Activated B cell treated with CpG ODN at 0.5 μM for 24 hours (primary cell): Measurements from ENCODE around the gene COBL. TPM values are rescaled to one million over a fixed set of nuclear protein-coding genes. Genes with fewer than 3 reads are reported as not detected.

Experiments
- ATAC-seq: fragments of 200-7000 bp; cut with Tn5 transposase; one replicate; pipeline ENCODE4 v1.10.0; 2021; ENCODE audit warnings: low read depth, mild to moderate bottlenecking, moderate library complexity
- CTCF ChIA-PET: fragments of 350-600 bp; sonication (Branson Sonifier 250); formaldehyde crosslinking; loops from one replicate; lab custom pipeline; 2021; ENCODE audit warnings: antibody characterized with exemption; lab: Charles Lee
- POLR2A ChIA-PET: fragments of 350-600 bp; sonication (Branson Sonifier 250); formaldehyde crosslinking; loops from one replicate; lab custom pipeline; 2021; ENCODE audit warnings: antibody characterized with exemption; lab: Charles Lee
- DNase-seq: peaks from one replicate; pipeline ENCODE4 v3.0.0; 2022
- H3K27ac Mint-ChIP-seq: one replicate; pipeline ENCODE4 v1.8.0; 2020; ENCODE audit warnings: mixed read lengths
- H3K27me3 Mint-ChIP-seq: one replicate; pipeline ENCODE4 v1.8.0; 2021; ENCODE audit warnings: mixed read lengths
- H3K36me3 Mint-ChIP-seq: one replicate; pipeline ENCODE4 v1.8.0; 2021; ENCODE audit warnings: low read depth, mixed read lengths
- H3K4me1 Mint-ChIP-seq: one replicate; pipeline ENCODE4 v1.8.0; 2021; ENCODE audit warnings: mixed read lengths
- H3K4me3 Mint-ChIP-seq: one replicate; pipeline ENCODE4 v1.8.0; 2020; ENCODE audit warnings: mild to moderate bottlenecking, mixed read lengths
- H3K9me3 Mint-ChIP-seq: one replicate; pipeline ENCODE4 v1.8.0; 2020; ENCODE audit warnings: mixed read lengths
- intact Hi-C: fragments of 100-400 bp; cut with micrococcal nuclease; formaldehyde crosslinking; loops from one replicate; pipeline ENCODE4 v1.15.1; 2024
- total RNA-seq: library from RNA; stranded (reverse); gene quantifications from 2 replicates; pipeline ENCODE4 v1.2.3, GENCODE V29; 2022
- TF ChIP-seq, protein P1 (sequence below): fragments of 200-600 bp; IDR thresholded peaks from one replicate; pipeline ENCODE4 v1.8.0; 2022; ENCODE audit warnings: antibody characterized with exemption, mild to moderate bottlenecking

COBL gene
- total RNA-seq, 1 donor from 2014 or later = not detected

DNA sequence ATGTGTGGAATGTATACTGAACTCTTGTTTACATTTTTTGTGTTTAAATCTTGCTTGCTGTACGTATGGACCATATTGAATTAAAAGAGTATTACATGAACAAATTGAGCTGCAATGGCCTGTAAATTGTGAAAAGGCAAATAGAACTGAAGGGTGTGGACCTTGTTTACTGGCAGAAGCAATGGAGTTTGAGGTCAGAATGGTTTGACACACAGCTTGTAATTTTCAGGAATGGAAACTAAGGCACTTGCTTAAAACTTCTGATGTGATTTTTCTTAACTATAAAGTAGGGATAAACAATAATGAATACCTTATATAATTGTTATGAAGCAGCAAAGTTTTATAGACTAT is 33.9 kb upstream of the COBL start:
- Mint-ChIP-seq H3K9me3 (no peaks in the 10 kb centered on the region), H3K4me1 (no peaks in the 10 kb centered on the region), H3K27me3 (no peaks in the 10 kb centered on the region), H3K4me3 (no peak overlapping the region), H3K27ac (no peak overlapping the region), H3K36me3 (no peaks in the 10 kb centered on the region)
- intact Hi-C loops = no loop called here
- DNase-seq = no peak
- CTCF ChIA-PET = no interaction called here
- POLR2A ChIA-PET = no interaction called here
- no peak for ATAC-seq
- TF ChIP-seq, protein P1, sequence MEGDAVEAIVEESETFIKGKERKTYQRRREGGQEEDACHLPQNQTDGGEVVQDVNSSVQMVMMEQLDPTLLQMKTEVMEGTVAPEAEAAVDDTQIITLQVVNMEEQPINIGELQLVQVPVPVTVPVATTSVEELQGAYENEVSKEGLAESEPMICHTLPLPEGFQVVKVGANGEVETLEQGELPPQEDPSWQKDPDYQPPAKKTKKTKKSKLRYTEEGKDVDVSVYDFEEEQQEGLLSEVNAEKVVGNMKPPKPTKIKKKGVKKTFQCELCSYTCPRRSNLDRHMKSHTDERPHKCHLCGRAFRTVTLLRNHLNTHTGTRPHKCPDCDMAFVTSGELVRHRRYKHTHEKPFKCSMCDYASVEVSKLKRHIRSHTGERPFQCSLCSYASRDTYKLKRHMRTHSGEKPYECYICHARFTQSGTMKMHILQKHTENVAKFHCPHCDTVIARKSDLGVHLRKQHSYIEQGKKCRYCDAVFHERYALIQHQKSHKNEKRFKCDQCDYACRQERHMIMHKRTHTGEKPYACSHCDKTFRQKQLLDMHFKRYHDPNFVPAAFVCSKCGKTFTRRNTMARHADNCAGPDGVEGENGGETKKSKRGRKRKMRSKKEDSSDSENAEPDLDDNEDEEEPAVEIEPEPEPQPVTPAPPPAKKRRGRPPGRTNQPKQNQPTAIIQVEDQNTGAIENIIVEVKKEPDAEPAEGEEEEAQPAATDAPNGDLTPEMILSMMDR = no peak

DNA sequence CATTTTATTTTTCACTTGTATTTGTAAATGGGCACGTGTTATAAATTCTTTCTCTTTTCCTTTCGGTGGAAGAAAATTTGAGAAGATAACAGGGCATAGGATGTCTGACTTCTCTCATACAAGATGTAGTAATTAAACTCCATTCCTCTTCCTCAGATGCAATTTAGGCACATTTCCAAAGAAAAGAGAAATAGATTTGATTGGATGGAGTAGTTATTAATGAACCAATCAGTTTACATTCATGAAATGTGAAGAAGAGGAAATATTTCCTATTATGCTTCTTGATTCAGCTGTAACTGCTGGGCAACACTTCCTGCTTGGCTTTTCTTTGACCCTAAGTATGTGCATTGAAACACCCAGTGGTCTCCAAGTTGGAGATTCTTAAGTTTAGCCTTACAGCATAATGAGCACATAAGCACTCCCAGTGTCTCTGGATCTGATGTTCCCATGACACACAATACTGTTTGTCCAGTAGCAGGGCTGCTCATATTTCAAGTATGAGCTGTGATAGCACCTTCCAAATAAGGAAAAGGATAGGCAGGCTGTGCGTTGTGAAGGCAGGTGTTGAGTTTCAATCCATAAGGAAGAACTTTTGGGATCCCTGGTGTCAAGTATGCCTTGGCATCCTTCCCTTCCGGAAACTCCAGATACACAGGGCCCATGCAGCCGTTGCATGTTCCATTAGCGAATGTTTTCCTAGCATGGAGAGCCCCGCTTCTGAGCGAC is 33.4 kb upstream of the COBL start:
- CTCF ChIA-PET = no interaction called here
- ATAC-seq (no peak), DNase-seq (no peak)
- H3K36me3 Mint-ChIP-seq = no peaks in the 10 kb centered on the region
- intact Hi-C loops = no loop called here
- POLR2A ChIA-PET = no interaction called here
- no peaks in the 10 kb centered on the region for H3K27me3 Mint-ChIP-seq
- no peak overlapping the region for H3K4me3 Mint-ChIP-seq
- no peaks in the 10 kb centered on the region for H3K9me3 Mint-ChIP-seq
- TF ChIP-seq, protein P1 = no peak
- H3K4me1 Mint-ChIP-seq = no peaks in the 10 kb centered on the region
- no peak overlapping the region for H3K27ac Mint-ChIP-seq

DNA sequence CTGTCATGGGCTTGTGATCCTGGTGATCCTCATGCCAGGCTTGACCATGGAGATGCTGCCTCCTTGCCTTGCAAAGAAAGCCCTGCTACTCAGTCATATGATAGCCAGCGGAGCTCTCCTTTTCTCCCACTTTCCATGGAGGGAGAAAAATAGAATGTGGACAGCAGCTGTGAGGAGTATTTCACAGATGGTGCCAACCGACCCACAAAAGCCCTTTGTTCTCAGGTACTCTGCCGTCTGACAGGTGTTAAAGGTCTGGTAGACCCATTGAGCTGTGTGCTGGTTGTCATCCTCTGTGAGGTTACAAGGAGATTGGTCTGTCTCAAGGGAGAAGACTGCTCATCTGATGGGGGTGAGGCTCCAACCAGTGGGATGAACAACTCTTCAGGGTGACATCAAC is 29.5 kb upstream of the COBL start:
- H3K36me3 Mint-ChIP-seq = no peaks in the 10 kb centered on the region
- ATAC-seq = no peak
- CTCF ChIA-PET = no interaction called here
- DNase-seq = no peak
- intact Hi-C loops = no loop called here
- H3K4me3 Mint-ChIP-seq = no peak overlapping the region
- H3K4me1 Mint-ChIP-seq = no peaks in the 10 kb centered on the region
- no peak overlapping the region for H3K27ac Mint-ChIP-seq
- peaks cover 2% of the 10 kb centered on the region for H3K27me3 Mint-ChIP-seq
- no peaks in the 10 kb centered on the region for H3K9me3 Mint-ChIP-seq
- POLR2A ChIA-PET = no interaction called here
- TF ChIP-seq, protein P1 = no peak

DNA sequence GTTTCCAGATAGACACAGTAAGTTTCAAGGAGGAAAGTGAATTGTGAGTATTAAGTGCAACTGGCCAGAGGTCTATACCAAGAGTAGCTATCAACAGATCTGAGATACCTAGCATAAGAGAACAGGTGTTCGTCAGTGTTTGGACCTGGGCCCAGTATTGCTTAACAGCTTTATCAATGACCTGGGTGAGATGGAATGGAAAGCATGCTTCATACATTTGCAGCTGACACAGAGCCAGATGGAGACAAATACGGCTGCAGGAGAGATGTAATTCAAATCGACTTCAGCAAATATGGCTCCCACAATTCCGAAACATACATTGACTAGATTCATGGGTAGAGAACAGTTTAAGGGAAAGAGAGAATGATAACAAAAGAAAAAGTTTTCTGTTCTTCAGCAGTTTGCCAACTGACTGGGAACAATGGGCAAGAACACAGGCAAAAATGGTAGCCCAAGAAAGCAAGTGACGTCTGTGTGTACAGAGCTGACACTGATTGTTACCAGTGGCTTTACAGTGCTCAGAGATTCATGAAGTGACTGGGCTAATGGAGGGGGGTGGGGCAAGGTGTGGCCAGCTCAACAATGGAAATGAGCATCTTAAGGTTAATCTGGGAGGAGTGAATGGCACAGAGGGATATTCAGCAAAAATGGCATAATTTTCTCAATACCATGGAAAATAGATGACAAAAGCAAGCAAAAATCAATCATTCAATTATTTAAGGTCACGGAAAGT is 28.0 kb upstream of the COBL start:
- CTCF ChIA-PET = no interaction called here
- no peaks in the 10 kb centered on the region for H3K4me1 Mint-ChIP-seq
- H3K4me3 Mint-ChIP-seq = no peak overlapping the region
- DNase-seq (no peak), ATAC-seq (no peak)
- H3K27me3 Mint-ChIP-seq = peaks cover 2% of the 10 kb centered on the region
- no peaks in the 10 kb centered on the region for H3K9me3 Mint-ChIP-seq
- intact Hi-C loops = no loop called here
- POLR2A ChIA-PET = no interaction called here
- H3K36me3 Mint-ChIP-seq = no peaks in the 10 kb centered on the region
- H3K27ac Mint-ChIP-seq = no peak overlapping the region
- TF ChIP-seq, protein P1 = no peak

GRCh38 chr7:51340936-51341335 is 24.3 kb upstream of the COBL start:
- Mint-ChIP-seq H3K9me3 (no peaks in the 10 kb centered on the region), H3K4me1 (no peaks in the 10 kb centered on the region), H3K27me3 (peaks cover 2% of the 10 kb centered on the region), H3K4me3 (no peak overlapping the region), H3K36me3 (no peaks in the 10 kb centered on the region), H3K27ac (no peak overlapping the region)
- POLR2A ChIA-PET = no interaction called here
- TF ChIP-seq, protein P1 = no peak
- CTCF ChIA-PET = no interaction called here
- intact Hi-C loops = no loop called here
- no peak for DNase-seq
- no peak for ATAC-seq
